HCT116 (cell line): ENCODE results near the gene PMPCB. TPM values are rescaled to one million over a fixed set of nuclear protein-coding genes. Genes with fewer than 3 reads are reported as not detected.

Source experiments
- ATAC-seq: fragments of 200-7000 bp; cut with Tn5 transposase; 2 replicates; pipeline ENCODE4 v1.9.1; 2020; ENCODE audit warnings: mild to moderate bottlenecking, moderate library complexity
- BruUV-seq: library from RNA; stranded (reverse); fragments of 400-500 nt; replicated peaks from 2 replicates; lab custom pipeline; 2021; lab: Mats Ljungman, UMichigan
- CTCF ChIA-PET: fragments of 300-600 bp; sonication (Branson Sonifier 250); formaldehyde crosslinking; loops from one replicate; lab custom pipeline; 2021; ENCODE audit warnings: antibody characterized with exemption; lab: Charles Lee
- POLR2A ChIA-PET: fragments of 300-600, 350-600 bp; sonication (Branson Sonifier 250); formaldehyde crosslinking; loops from one replicate; lab custom pipeline; 2021; ENCODE audit warnings: antibody characterized with exemption; lab: Charles Lee
- RAD21 ChIA-PET, 2 experiments: fragments of 300-600 bp; sonication (Branson Sonifier 250); formaldehyde crosslinking; loops; one replicate each; lab custom pipeline; 2023; ENCODE audit warnings: low total read pairs in 2 of 2; ENCODE audit not compliant: uncharacterized antibody in 2 of 2, unreplicated experiment in 2 of 2, low non-redundant PET in 1 of 2; lab: Charles Lee
- DNase-seq: peaks from one replicate; pipeline ENCODE4 v3.0.0-alpha.2; 2010; ENCODE audit warnings: low read depth, low spot score
- H2AFZ ChIP-seq: fragments of 200-600 bp; shearing (Covaris generic), sonication (generic); 2 replicates; pipeline ENCODE4 v1.6.1; 2017; ENCODE audit warnings: low read depth, mixed run types, mixed read lengths, antibody characterized with exemption, low read length; ENCODE audit not compliant: poor library complexity, severe bottlenecking
- H3K27ac ChIP-seq: 2 replicates; pipeline ENCODE4 v1.5.1; 2012; ENCODE audit warnings: low read depth, low read length
- H3K27me3 ChIP-seq: fragments of 200-600 bp; sonication (generic); 2 replicates; pipeline ENCODE4 v1.6.1; 2016; ENCODE audit warnings: mixed run types, low read length, mixed read lengths; ENCODE audit not compliant: insufficient read depth
- H3K36me3 ChIP-seq, 2 experiments: fragments of 200-500 bp in 1 of 2; fragments of 200-600 bp in 1 of 2; sonication (Bioruptor generic) in 1 of 2; sonication (generic) in 1 of 2; 2 replicates each; pipeline versions ENCODE4 v1.5.1 to v1.6.1; 2014 to 2016; ENCODE audit warnings: low read length in 2 of 2, inconsistent platforms in 1 of 2, mixed read lengths in 1 of 2, mixed run types in 1 of 2; ENCODE audit not compliant: insufficient read depth in 2 of 2, control insufficient read depth in 1 of 2
- H3K4me1 ChIP-seq, 2 experiments: fragments of 200-600 bp in 1 of 2; sonication (generic) in 1 of 2; 2 replicates each; pipeline versions ENCODE4 v1.5.1 to v1.6.1; 2012 to 2017; ENCODE audit warnings: low read length in 2 of 2, inconsistent platforms in 1 of 2, mild to moderate bottlenecking in 1 of 2, mixed read lengths in 1 of 2, mixed run types in 1 of 2, moderate library complexity in 1 of 2; ENCODE audit not compliant: insufficient read depth in 2 of 2, control insufficient read depth in 1 of 2
- H3K4me2 ChIP-seq: fragments of 200-600 bp; sonication (generic); 2 replicates; pipeline ENCODE4 v1.6.1; 2017; ENCODE audit warnings: mixed run types, low read length, mixed read lengths
- H3K4me3 ChIP-seq, 2 experiments: fragments of 200-600 bp in 1 of 2; sonication (generic) in 1 of 2; replicated peaks in 1 of 2; 2 replicates each; pipeline ENCODE4 v1.5.1; 2011 to 2016; ENCODE audit warnings: low read length in 2 of 2, control low read depth in 1 of 2, low read depth in 1 of 2, mild to moderate bottlenecking in 1 of 2, mixed read lengths in 1 of 2, mixed run types in 1 of 2
- H3K79me2 ChIP-seq: fragments of 200-600 bp; sonication (generic); 2 replicates; pipeline ENCODE4 v1.6.1; 2017; ENCODE audit warnings: mild to moderate bottlenecking, mixed run types, low read length, moderate library complexity, mixed read lengths; ENCODE audit not compliant: insufficient read depth
- H3K9ac ChIP-seq: fragments of 200-600 bp; sonication (generic); 2 replicates; pipeline ENCODE4 v1.6.1; 2016; ENCODE audit warnings: low read length, mixed read lengths
- H3K9me2 ChIP-seq: fragments of 200-600 bp; sonication (generic), shearing (Covaris generic); 2 replicates; pipeline ENCODE4 v1.6.1; 2017; ENCODE audit warnings: mixed run types, mild to moderate bottlenecking, moderate library complexity; ENCODE audit not compliant: insufficient read depth
- H3K9me3 ChIP-seq, 2 experiments: fragments of 200-500 bp in 1 of 2; fragments of 200-600 bp in 1 of 2; sonication (Bioruptor generic) in 1 of 2; sonication (generic) in 1 of 2; 2 replicates each; pipeline ENCODE4 v1.6.1; 2014 to 2017; ENCODE audit warnings: low read length in 2 of 2, mixed read lengths in 2 of 2, inconsistent platforms in 1 of 2, low read depth in 1 of 2, mild to moderate bottlenecking in 1 of 2, mixed run types in 1 of 2, moderate library complexity in 1 of 2; ENCODE audit not compliant: control insufficient read depth in 1 of 2, insufficient read depth in 1 of 2
- H4K20me1 ChIP-seq: fragments of 200-600 bp; sonication (generic), shearing (Covaris generic); 2 replicates; pipeline ENCODE4 v1.6.1; 2017; ENCODE audit warnings: mixed run types, mild to moderate bottlenecking, moderate library complexity; ENCODE audit not compliant: insufficient read depth
- FOSL1 ChIP-seq: IDR thresholded peaks from 2 replicates; pipeline ENCODE4 v1.6.1; 2012; ENCODE audit warnings: low read depth
- RAD21 ChIP-seq: IDR thresholded peaks from 2 replicates; pipeline ENCODE4 v1.6.1; 2012; ENCODE audit warnings: low read depth, mild to moderate bottlenecking
- SP1 ChIP-seq: IDR thresholded peaks from 2 replicates; pipeline ENCODE4 v1.6.1; 2012; ENCODE audit warnings: low read depth
- SRF ChIP-seq: IDR thresholded peaks from 2 replicates; pipeline ENCODE4 v1.6.1; 2012; ENCODE audit warnings: low read depth
- ZFX ChIP-seq: fragments of 450-650 bp; IDR thresholded peaks from 2 replicates; pipeline ENCODE4 v1.6.1; 2017
- ZNF274 ChIP-seq: fragments of 200-500 bp; sonication (Bioruptor generic); IDR thresholded peaks from 2 replicates; pipeline ENCODE4 v1.6.1; 2014; ENCODE audit warnings: mild to moderate bottlenecking, low read depth, low read length, inconsistent platforms
- intact Hi-C: fragments of 100-400 bp; cut with micrococcal nuclease; formaldehyde crosslinking; loops from 2 replicates; pipeline ENCODE4 v1.10.0; 2022
- total RNA-seq: library from RNA; stranded (reverse); gene quantifications from one replicate; pipeline ENCODE4 v1.2.1, GENCODE V29; 2021; ENCODE audit not compliant: unreplicated experiment

Gene PMPCB
- total RNA-seq, 1 experiment from 2014 or later, result 73.9 TPM

DNA sequence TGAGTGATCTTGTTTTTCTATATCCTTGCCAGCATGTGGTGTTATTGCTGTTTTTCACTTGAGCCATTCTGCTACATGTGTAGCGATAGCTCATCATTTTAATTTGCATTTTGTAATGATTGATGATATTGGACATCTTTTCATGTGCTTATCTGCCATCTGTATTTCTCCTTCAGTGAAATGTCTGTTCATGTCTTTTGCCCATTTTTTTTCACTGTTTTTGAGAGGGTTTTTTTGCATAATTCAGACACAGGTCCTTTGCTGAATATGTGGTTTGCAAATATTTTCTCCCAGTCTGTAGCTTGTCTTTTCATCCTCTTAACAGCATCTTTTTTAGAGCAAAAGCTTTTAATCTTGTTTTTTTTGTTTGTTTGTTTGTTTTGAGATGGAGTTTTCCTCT, 3.7 kb upstream of the PMPCB start:
- no peaks in the 10 kb centered on the region for H3K36me3 ChIP-seq
- no peak overlapping the region for H3K27ac ChIP-seq
- no peak overlapping the region for H2AFZ ChIP-seq
- H4K20me1 ChIP-seq, result no peaks in the 10 kb centered on the region
- no peaks in the 10 kb centered on the region for H3K27me3 ChIP-seq
- no peaks in the 10 kb centered on the region for H3K9me2 ChIP-seq
- H3K4me1 ChIP-seq, result peaks cover 3 to 10% of the 10 kb centered on the region in 2 experiments; a peak in 3 of 4 replicates
- TF ChIP-seq ZNF274 (no peak), SRF (no peak), SP1 (no peak)
- TF ChIP-seq, all 23 proteins: peak for 0
- intact Hi-C loops, result loop anchor here (10.0 kb wide), 1 partner anchor 871 kb away; no protein-coding TSS in a partner anchor
- no peak overlapping the region for H3K9ac ChIP-seq
- RAD21 ChIA-PET, result no interaction called here
- H3K4me3 ChIP-seq, result no peak overlapping the region
- H3K79me2 ChIP-seq, result peaks cover 13% of the 10 kb centered on the region
- ATAC-seq (no peak), DNase-seq (no peak)
- no peak overlapping the region for H3K4me2 ChIP-seq
- CTCF ChIA-PET, result no interaction called here
- H3K9me3 ChIP-seq, result no peaks in the 10 kb centered on the region
- POLR2A ChIA-PET, result no interaction called here
- no TSS peak for BruUV-seq

DNA sequence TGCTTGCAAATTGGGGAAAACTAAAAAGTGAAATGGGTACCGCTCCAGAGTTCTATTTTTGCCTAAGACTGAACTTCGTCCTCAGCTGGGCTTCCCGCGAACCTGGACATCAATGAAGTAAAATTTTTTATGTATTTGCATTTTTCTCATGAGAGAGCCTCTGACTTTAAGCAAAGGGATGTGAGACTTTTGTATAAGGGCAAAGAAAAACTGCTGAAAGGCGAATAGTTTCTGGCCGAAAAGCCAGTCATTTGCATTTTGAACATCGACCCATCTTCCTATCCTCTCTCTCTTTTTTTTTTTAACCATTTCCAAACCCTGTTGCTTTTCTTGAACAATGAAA, 573 bp downstream of the PMPCB start:
- intact Hi-C loops, result loop anchor here (1.0 to 10.0 kb wide), 2 partner anchors 109 to 867 kb away; no protein-coding TSS in a partner anchor
- no TSS peak for BruUV-seq

More for the DNA sequence above, 573 bp downstream of the PMPCB start:
- peak overlapping the region; percentile 71 to 85 for H3K4me3 ChIP-seq
- peaks cover 6 to 14% of the 10 kb centered on the region in 2 experiments; a peak in 3 of 4 replicates for H3K4me1 ChIP-seq
- DNase-seq, result no peak
- RAD21 ChIA-PET, result no interaction called here
- H3K9ac ChIP-seq, result peak overlapping the region; percentile 81
- peak overlapping the region; percentile 58 for H3K27ac ChIP-seq
- no peaks in the 10 kb centered on the region for H3K9me3 ChIP-seq
- no peaks in the 10 kb centered on the region for H4K20me1 ChIP-seq
- no peak for TF ChIP-seq FOSL1
- no peak for TF ChIP-seq SP1
- no peak for TF ChIP-seq SRF
- no peak for TF ChIP-seq ZFX
- TF ChIP-seq RAD21, result no peak
- no peaks in the 10 kb centered on the region for H3K9me2 ChIP-seq
- CTCF ChIA-PET, result interaction anchor here (1.3 kb wide), 1 partner anchor 108 kb away, joined by 4 read pairs; no protein-coding TSS in a partner anchor
- peaks cover 7 to 26% of the 10 kb centered on the region in 2 experiments; a peak in 3 of 4 replicates for H3K36me3 ChIP-seq
- H3K4me2 ChIP-seq, result peak overlapping the region; percentile 89
- no peaks in the 10 kb centered on the region for H3K27me3 ChIP-seq
- H2AFZ ChIP-seq, result no peak overlapping the region
- POLR2A ChIA-PET, result no interaction called here
- H3K79me2 ChIP-seq, result peaks cover 51% of the 10 kb centered on the region
- ATAC-seq, result no peak
